ENCODE data around the gene OBI1. TPM values are rescaled to one million over a fixed set of nuclear protein-coding genes. Genes with fewer than 3 reads are reported as not detected.

The OBI1 gene, protein sequence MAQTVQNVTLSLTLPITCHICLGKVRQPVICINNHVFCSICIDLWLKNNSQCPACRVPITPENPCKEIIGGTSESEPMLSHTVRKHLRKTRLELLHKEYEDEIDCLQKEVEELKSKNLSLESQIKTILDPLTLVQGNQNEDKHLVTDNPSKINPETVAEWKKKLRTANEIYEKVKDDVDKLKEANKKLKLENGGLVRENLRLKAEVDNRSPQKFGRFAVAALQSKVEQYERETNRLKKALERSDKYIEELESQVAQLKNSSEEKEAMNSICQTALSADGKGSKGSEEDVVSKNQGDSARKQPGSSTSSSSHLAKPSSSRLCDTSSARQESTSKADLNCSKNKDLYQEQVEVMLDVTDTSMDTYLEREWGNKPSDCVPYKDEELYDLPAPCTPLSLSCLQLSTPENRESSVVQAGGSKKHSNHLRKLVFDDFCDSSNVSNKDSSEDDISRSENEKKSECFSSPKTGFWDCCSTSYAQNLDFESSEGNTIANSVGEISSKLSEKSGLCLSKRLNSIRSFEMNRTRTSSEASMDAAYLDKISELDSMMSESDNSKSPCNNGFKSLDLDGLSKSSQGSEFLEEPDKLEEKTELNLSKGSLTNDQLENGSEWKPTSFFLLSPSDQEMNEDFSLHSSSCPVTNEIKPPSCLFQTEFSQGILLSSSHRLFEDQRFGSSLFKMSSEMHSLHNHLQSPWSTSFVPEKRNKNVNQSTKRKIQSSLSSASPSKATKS
- 10 to 100 TPM; 16.7 to 28.6 TPM for total RNA-seq
- 25.0 TPM for polyA plus RNA-seq (2013, experiment 1 of 2)
- polyA plus RNA-seq (2013, experiment 2 of 2), result 22.9 TPM
- long read RNA-seq, experiment 1, transcript RNF219-201 (6 exons, 3,529 nt), result major isoform, 6 of 16 reads
- long read RNA-seq, experiment 1, partial matches to known transcripts, result 2 of 16 reads
- long read RNA-seq, experiment 1, other reads (novel, unspliced or antisense), result 8 of 16 reads
- long read RNA-seq, experiment 2, transcript RNF219-201 (6 exons, 3,529 nt), result major isoform, 77 of 96 reads
- long read RNA-seq, experiment 2, partial matches to known transcripts, result 10 of 96 reads
- long read RNA-seq, experiment 2, other reads (novel, unspliced or antisense), result 9 of 96 reads
- long read RNA-seq, experiment 3, transcript RNF219-201 (6 exons, 3,529 nt), result major isoform, 112 of 121 reads
- long read RNA-seq, experiment 3, partial matches to known transcripts, result 2 of 121 reads
- long read RNA-seq, experiment 3, other reads (novel, unspliced or antisense), result 7 of 121 reads
- long read RNA-seq, experiment 4, transcript RNF219-201 (6 exons, 3,529 nt), result major isoform, 9 of 17 reads
- long read RNA-seq, experiment 4, partial matches to known transcripts, result 3 of 17 reads
- long read RNA-seq, experiment 4, other reads (novel, unspliced or antisense), result 5 of 17 reads

- Mint-ChIP-seq H3K27ac (peak within 1 kb of the TSS; percentile 97), H3K4me3 (peak within 1 kb of the TSS; percentile 93), H3K27me3 (ENCODE audit: insufficient read depth) (peaks cover 44% of the 10 kb centered on the region), H3K36me3 (ENCODE audit: low read depth) (peaks cover 10% of the 10 kb centered on the region), H3K9me3 (no peaks in the 10 kb centered on the region), H3K4me1 (peaks cover 30% of the 10 kb centered on the region)
- Histone ChIP-seq H3K27ac (ENCODE audit: low read depth, low read length) (peak within 1 kb of the TSS; percentile 82), H3K4me3 (ENCODE audit: low read length) (peak within 1 kb of the TSS; percentile 87), H3K4me1 (ENCODE audit: control insufficient read depth, insufficient read depth, low read length) (no peaks in the 10 kb centered on the region), H3K27me3 (ENCODE audit: control insufficient read depth, insufficient read depth, low read length, poor library complexity, severe bottlenecking) (no peaks in the 10 kb centered on the region), H3K9me3 (ENCODE audit: control insufficient read depth, low read length) (no peaks in the 10 kb centered on the region), H3K36me3 (ENCODE audit: control insufficient read depth, insufficient read depth, low read length) (no peaks in the 10 kb centered on the region), H3K9ac (ENCODE audit: extremely low read depth, low read length, poor library complexity, severe bottlenecking) (peak within 1 kb of the TSS; percentile 74)
- WGBS, 2 experiments (ENCODE audit: insufficient coverage in 1 of 2, insufficient read length in 1 of 2), result 5% methylated on average over 38 to 58 of the region's 67 CpGs
- peak; percentile 93 for DNase-seq
- no peak for TF ChIP-seq CTCF (conservative IDR thresholded peaks at IDR 0.05)
Observed at GRCh38 chr13:78658630-78659449, at the start of gene OBI1. TSS of gene OBI1 (minus strand) at chr13:78659155. CDS start at chr13:78659120, 35 bp downstream.

DNA sequence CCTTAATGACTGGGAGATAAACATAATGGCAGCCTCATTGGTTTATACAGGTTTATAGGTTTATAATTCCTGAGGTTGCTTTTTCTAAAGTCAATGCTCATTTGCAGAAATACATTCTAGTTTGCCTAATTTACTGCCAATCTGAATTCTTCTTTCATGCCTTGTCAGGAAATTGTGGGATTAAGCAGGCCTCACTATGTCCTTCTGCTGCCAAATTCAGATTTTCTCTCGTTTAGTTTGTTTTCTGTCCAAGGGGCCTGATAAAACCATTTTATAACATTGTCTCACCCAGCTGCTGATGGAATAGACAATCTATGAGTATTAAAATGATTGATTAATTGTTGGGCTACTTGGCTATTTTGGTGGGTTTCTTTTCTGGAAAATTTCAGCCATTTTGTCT is 42.4 kb upstream of the OBI1 start:
- no peak for DNase-seq
- H3K4me1 ChIP-seq (ENCODE audit: control insufficient read depth, insufficient read depth, low read length), result no peaks in the 10 kb centered on the region
- TF ChIP-seq CTCF (conservative IDR thresholded peaks at IDR 0.05), result no peak
- H3K36me3 ChIP-seq (ENCODE audit: control insufficient read depth, insufficient read depth, low read length), result no peaks in the 10 kb centered on the region
- H3K9ac ChIP-seq (ENCODE audit: extremely low read depth, low read length, poor library complexity, severe bottlenecking), result no peak overlapping the region
- Mint-ChIP-seq H3K36me3 (ENCODE audit: low read depth) (no peaks in the 10 kb centered on the region), H3K27me3 (ENCODE audit: insufficient read depth) (peaks cover 6% of the 10 kb centered on the region), H3K4me3 (no peak overlapping the region), H3K4me1 (peaks cover 4% of the 10 kb centered on the region), H3K27ac (no peak overlapping the region), H3K9me3 (peaks cover 2% of the 10 kb centered on the region)
- no peak overlapping the region for H3K27ac ChIP-seq (ENCODE audit: low read depth, low read length)
- H3K9me3 ChIP-seq (ENCODE audit: control insufficient read depth, low read length), result no peaks in the 10 kb centered on the region
- no peaks in the 10 kb centered on the region for H3K27me3 ChIP-seq (ENCODE audit: control insufficient read depth, insufficient read depth, low read length, poor library complexity, severe bottlenecking)
- WGBS, 2 experiments (ENCODE audit: insufficient coverage in 1 of 2, insufficient read length in 1 of 2), result 100% methylated on average over 1 of the region's 1 CpG
- H3K4me3 ChIP-seq (ENCODE audit: low read length), result no peak overlapping the region

Measured in endodermal cell (in vitro differentiated cells).